ENCODE measurements around the gene ALPK1.

The ALPK1 gene

DNA sequence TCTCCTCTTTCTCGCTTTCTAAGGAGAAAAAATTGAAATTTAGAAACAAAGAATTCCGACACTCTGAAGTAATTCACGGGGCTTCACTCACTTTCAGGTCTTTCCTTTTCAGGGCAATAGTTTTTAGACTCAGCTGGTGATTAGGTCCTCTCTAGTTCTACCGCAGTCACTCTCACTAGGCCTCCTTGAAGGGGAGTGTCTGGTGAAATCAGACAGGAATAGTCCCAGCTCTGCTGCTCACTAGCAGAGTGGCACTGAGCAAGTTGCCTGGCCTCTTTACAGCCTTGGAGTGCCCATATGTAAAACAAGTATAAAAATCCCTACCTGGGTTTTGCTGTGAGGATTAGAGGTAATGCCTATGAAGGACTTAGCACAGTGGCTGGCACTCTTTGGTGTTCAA is 154.7 kb downstream of the ALPK1 start:
- Histone ChIP-seq H3K4me2 (ENCODE audit: low read length) (no peak overlapping the region), H3K27ac (ENCODE audit: low read depth, low read length) (no peak overlapping the region), H3K9me3 (ENCODE audit: insufficient read depth, low read depth, low read length) (no peaks in the 10 kb centered on the region), H4K8ac (ENCODE audit: low read depth, low read length) (no peak overlapping the region), H2AK5ac (ENCODE audit: low read length) (no peak overlapping the region), H3K18ac (ENCODE audit: low read length) (no peak overlapping the region), H2BK5ac (ENCODE audit: low read depth, low read length, poor library complexity) (no peak overlapping the region), H3K14ac (ENCODE audit: low read length) (no peak overlapping the region), H3K79me1 (ENCODE audit: low read length) (no peaks in the 10 kb centered on the region), H3K4me1 (ENCODE audit: control insufficient read depth in 1 of 2, insufficient read depth in 2 of 2, low read length in 2 of 2) (no peaks in the 10 kb centered on the region), H3K36me3 (ENCODE audit: control insufficient read depth in 1 of 2, insufficient read depth in 2 of 2, low read length in 2 of 2) (no peaks in the 10 kb centered on the region), H3K9ac (ENCODE audit: low read length) (no peak overlapping the region), H2BK12ac (ENCODE audit: low read length) (no peak overlapping the region), H3K79me2 (ENCODE audit: control insufficient read depth, insufficient read depth, low read length, poor library complexity) (no peaks in the 10 kb centered on the region), H3K27me3 (ENCODE audit: insufficient read depth, low read length) (no peaks in the 10 kb centered on the region), H3K23ac (ENCODE audit: low read length) (no peak overlapping the region), H2BK120ac (ENCODE audit: insufficient read depth, low read length, poor library complexity) (no peak overlapping the region), H3K4ac (ENCODE audit: low read depth, low read length) (no peak overlapping the region), H4K91ac (ENCODE audit: low read depth, low read length) (no peak overlapping the region), H4K12ac (ENCODE audit: low read depth, low read length) (no peak overlapping the region), H3K4me3 (ENCODE audit: low read depth, low read length) (no peak overlapping the region), H2AFZ (ENCODE audit: insufficient read depth, low read length, poor library complexity) (no peak overlapping the region)
- no CpG with 5 or more reads among the region's 4 CpGs for WGBS (ENCODE audit: extremely low coverage, insufficient coverage, insufficient read length)
- DNase-seq = no peak

DNA sequence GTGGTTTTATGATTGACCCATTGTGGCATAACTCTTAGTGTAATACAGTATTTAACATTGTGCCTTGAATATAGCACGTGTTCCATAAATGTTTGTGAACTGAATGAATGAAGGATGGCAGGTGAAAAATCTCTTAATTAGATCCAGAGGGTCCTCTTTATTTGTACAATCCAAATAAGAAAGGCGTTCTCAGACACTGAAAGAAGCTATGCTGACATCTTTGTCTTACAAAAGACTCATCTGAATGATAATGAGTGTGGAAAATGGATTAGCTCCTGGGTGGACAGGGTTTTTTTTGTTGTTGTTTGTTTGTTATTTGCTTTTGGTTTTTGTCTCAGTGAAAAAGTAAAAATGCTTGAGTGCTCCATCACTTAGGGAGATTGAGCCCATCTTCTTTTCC is 156.2 kb downstream of the ALPK1 start:
- no peak overlapping the region for H3K4me3 ChIP-seq (ENCODE audit: low read depth, low read length)
- no peaks in the 10 kb centered on the region for H3K27me3 ChIP-seq (ENCODE audit: insufficient read depth, low read length)
- no peak for DNase-seq
- H3K79me2 ChIP-seq (ENCODE audit: control insufficient read depth, insufficient read depth, low read length, poor library complexity) = no peaks in the 10 kb centered on the region
- no peaks in the 10 kb centered on the region for H3K36me3 ChIP-seq (ENCODE audit: control insufficient read depth in 1 of 2, insufficient read depth in 2 of 2, low read length in 2 of 2)
- no peak overlapping the region for H4K91ac ChIP-seq (ENCODE audit: low read depth, low read length)
- H4K12ac ChIP-seq (ENCODE audit: low read depth, low read length) = no peak overlapping the region
- H3K4me2 ChIP-seq (ENCODE audit: low read length) = no peak overlapping the region
- no peak overlapping the region for H3K27ac ChIP-seq (ENCODE audit: low read depth, low read length)
- H2BK12ac ChIP-seq (ENCODE audit: low read length) = no peak overlapping the region
- H3K14ac ChIP-seq (ENCODE audit: low read length) = no peak overlapping the region
- H3K4me1 ChIP-seq (ENCODE audit: control insufficient read depth in 1 of 2, insufficient read depth in 2 of 2, low read length in 2 of 2) = no peaks in the 10 kb centered on the region
- H3K9ac ChIP-seq (ENCODE audit: low read length) = no peak overlapping the region
- no peak overlapping the region for H4K8ac ChIP-seq (ENCODE audit: low read depth, low read length)
- no CpG with 5 or more reads among the region's 2 CpGs for WGBS (ENCODE audit: extremely low coverage, insufficient coverage, insufficient read length)
- H2BK5ac ChIP-seq (ENCODE audit: low read depth, low read length, poor library complexity) = no peak overlapping the region
- H3K4ac ChIP-seq (ENCODE audit: low read depth, low read length) = no peak overlapping the region
- H3K79me1 ChIP-seq (ENCODE audit: low read length) = no peaks in the 10 kb centered on the region
- no peak overlapping the region for H2AK5ac ChIP-seq (ENCODE audit: low read length)
- no peak overlapping the region for H3K23ac ChIP-seq (ENCODE audit: low read length)
- H2BK120ac ChIP-seq (ENCODE audit: insufficient read depth, low read length, poor library complexity) = no peak overlapping the region
- H3K18ac ChIP-seq (ENCODE audit: low read length) = no peak overlapping the region
- peaks cover 1% of the 10 kb centered on the region for H3K9me3 ChIP-seq (ENCODE audit: insufficient read depth, low read depth, low read length)
- H2AFZ ChIP-seq (ENCODE audit: insufficient read depth, low read length, poor library complexity) = no peak overlapping the region

DNA sequence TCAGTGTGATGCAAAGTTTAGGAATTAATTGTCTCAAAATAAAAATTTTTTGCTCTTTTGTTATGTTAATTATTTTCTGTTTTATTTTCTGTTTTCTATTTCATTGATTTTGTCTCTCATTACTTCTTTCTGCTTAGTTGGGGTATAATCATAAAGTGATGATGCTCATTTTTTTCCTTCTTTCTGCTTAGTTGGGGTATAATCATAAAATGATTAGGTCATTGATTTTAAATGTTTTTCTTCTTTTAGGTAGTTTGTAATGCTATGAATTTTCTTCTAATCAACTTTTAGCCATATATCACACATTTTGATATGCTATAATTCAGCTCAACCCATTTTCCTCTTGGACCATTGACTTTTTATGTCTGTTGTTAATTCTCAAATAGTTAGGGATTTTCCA is 175.1 kb downstream of the ALPK1 start:
- Histone ChIP-seq H3K9me3 (ENCODE audit: insufficient read depth, low read depth, low read length) (no peaks in the 10 kb centered on the region), H3K23ac (ENCODE audit: low read length) (no peak overlapping the region), H2BK5ac (ENCODE audit: low read depth, low read length, poor library complexity) (no peak overlapping the region), H3K36me3 (ENCODE audit: control insufficient read depth in 1 of 2, insufficient read depth in 2 of 2, low read length in 2 of 2) (no peaks in the 10 kb centered on the region), H3K18ac (ENCODE audit: low read length) (no peak overlapping the region), H2BK120ac (ENCODE audit: insufficient read depth, low read length, poor library complexity) (no peak overlapping the region), H2AFZ (ENCODE audit: insufficient read depth, low read length, poor library complexity) (no peak overlapping the region), H3K4me2 (ENCODE audit: low read length) (no peak overlapping the region), H3K27me3 (ENCODE audit: insufficient read depth, low read length) (no peaks in the 10 kb centered on the region), H3K79me1 (ENCODE audit: low read length) (no peaks in the 10 kb centered on the region), H2AK5ac (ENCODE audit: low read length) (no peak overlapping the region), H3K4me1 (ENCODE audit: control insufficient read depth in 1 of 2, insufficient read depth in 2 of 2, low read length in 2 of 2) (no peaks in the 10 kb centered on the region), H3K27ac (ENCODE audit: low read depth, low read length) (no peak overlapping the region), H3K14ac (ENCODE audit: low read length) (no peak overlapping the region), H3K79me2 (ENCODE audit: control insufficient read depth, insufficient read depth, low read length, poor library complexity) (no peaks in the 10 kb centered on the region), H4K91ac (ENCODE audit: low read depth, low read length) (no peak overlapping the region), H2BK12ac (ENCODE audit: low read length) (no peak overlapping the region), H4K12ac (ENCODE audit: low read depth, low read length) (no peak overlapping the region), H3K4ac (ENCODE audit: low read depth, low read length) (no peak overlapping the region), H3K4me3 (ENCODE audit: low read depth, low read length) (no peak overlapping the region), H3K9ac (ENCODE audit: low read length) (no peak overlapping the region), H4K8ac (ENCODE audit: low read depth, low read length) (no peak overlapping the region)
- no peak for DNase-seq

DNA sequence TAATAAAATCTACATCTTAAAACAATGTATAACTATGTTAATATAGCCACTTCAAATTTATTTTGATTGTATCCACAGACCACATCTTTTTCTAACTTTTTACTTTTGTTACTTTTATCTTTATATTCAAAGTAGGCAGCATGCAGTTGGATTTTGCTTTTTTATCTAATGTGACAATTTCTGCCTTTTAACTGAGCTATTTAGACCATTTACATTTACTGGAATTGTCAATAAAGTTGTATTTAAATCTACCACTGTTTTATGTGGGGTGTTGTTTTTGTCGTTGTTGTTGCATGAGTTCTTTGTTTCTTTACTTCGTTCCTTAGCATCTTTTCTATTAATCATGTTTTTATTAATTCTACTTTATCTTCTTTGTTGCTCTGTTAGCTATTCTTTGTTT is 176.8 kb downstream of the ALPK1 start:
- Histone ChIP-seq H3K4me3 (ENCODE audit: low read depth, low read length) (no peak overlapping the region), H3K27me3 (ENCODE audit: insufficient read depth, low read length) (no peaks in the 10 kb centered on the region), H3K4me2 (ENCODE audit: low read length) (no peak overlapping the region), H3K36me3 (ENCODE audit: control insufficient read depth in 1 of 2, insufficient read depth in 2 of 2, low read length in 2 of 2) (no peaks in the 10 kb centered on the region), H2AFZ (ENCODE audit: insufficient read depth, low read length, poor library complexity) (no peak overlapping the region), H3K9me3 (ENCODE audit: insufficient read depth, low read depth, low read length) (no peaks in the 10 kb centered on the region), H2AK5ac (ENCODE audit: low read length) (no peak overlapping the region), H4K91ac (ENCODE audit: low read depth, low read length) (no peak overlapping the region), H3K14ac (ENCODE audit: low read length) (no peak overlapping the region), H3K4ac (ENCODE audit: low read depth, low read length) (no peak overlapping the region), H4K8ac (ENCODE audit: low read depth, low read length) (no peak overlapping the region), H2BK12ac (ENCODE audit: low read length) (no peak overlapping the region), H4K12ac (ENCODE audit: low read depth, low read length) (no peak overlapping the region), H3K79me1 (ENCODE audit: low read length) (no peaks in the 10 kb centered on the region), H3K27ac (ENCODE audit: low read depth, low read length) (no peak overlapping the region), H3K23ac (ENCODE audit: low read length) (no peak overlapping the region), H2BK120ac (ENCODE audit: insufficient read depth, low read length, poor library complexity) (no peak overlapping the region), H2BK5ac (ENCODE audit: low read depth, low read length, poor library complexity) (no peak overlapping the region), H3K4me1 (ENCODE audit: control insufficient read depth in 1 of 2, insufficient read depth in 2 of 2, low read length in 2 of 2) (no peaks in the 10 kb centered on the region), H3K18ac (ENCODE audit: low read length) (no peak overlapping the region), H3K9ac (ENCODE audit: low read length) (no peak overlapping the region), H3K79me2 (ENCODE audit: control insufficient read depth, insufficient read depth, low read length, poor library complexity) (no peaks in the 10 kb centered on the region)
- no CpG with 5 or more reads among the region's 2 CpGs for WGBS (ENCODE audit: extremely low coverage, insufficient coverage, insufficient read length)
- DNase-seq = no peak

DNA sequence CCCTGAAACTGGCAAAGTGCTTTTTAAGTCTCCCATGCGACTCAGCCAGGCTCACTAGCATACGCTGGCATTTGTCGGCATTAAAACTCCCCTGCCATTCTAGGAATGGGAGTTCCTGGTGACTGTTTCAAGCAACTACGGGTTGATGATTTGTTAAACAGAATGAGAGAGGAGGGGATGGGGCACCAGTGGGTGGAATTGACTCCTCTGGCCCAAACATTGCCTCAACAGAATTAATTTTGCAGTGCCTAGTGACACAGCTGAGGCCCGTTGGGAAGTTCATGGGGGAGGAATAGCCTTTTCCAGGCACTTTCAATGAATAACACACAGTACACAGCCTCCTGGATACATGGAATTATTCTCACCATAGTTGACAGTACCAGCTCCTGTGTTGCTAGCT is 188.8 kb downstream of the ALPK1 start:
- Histone ChIP-seq H3K14ac (ENCODE audit: low read length) (no peak overlapping the region), H3K27me3 (ENCODE audit: insufficient read depth, low read length) (no peaks in the 10 kb centered on the region), H2AFZ (ENCODE audit: insufficient read depth, low read length, poor library complexity) (no peak overlapping the region), H3K9ac (ENCODE audit: low read length) (no peak overlapping the region), H3K4me3 (ENCODE audit: low read depth, low read length) (no peak overlapping the region), H3K9me3 (ENCODE audit: insufficient read depth, low read depth, low read length) (peaks cover 5% of the 10 kb centered on the region), H3K27ac (ENCODE audit: low read depth, low read length) (no peak overlapping the region), H3K36me3 (ENCODE audit: control insufficient read depth in 1 of 2, insufficient read depth in 2 of 2, low read length in 2 of 2) (no peaks in the 10 kb centered on the region), H3K79me1 (ENCODE audit: low read length) (no peaks in the 10 kb centered on the region), H2BK120ac (ENCODE audit: insufficient read depth, low read length, poor library complexity) (no peak overlapping the region), H2AK5ac (ENCODE audit: low read length) (no peak overlapping the region), H3K79me2 (ENCODE audit: control insufficient read depth, insufficient read depth, low read length, poor library complexity) (no peaks in the 10 kb centered on the region), H3K4ac (ENCODE audit: low read depth, low read length) (no peak overlapping the region), H3K18ac (ENCODE audit: low read length) (no peak overlapping the region), H4K12ac (ENCODE audit: low read depth, low read length) (no peak overlapping the region), H4K8ac (ENCODE audit: low read depth, low read length) (no peak overlapping the region), H3K4me1 (ENCODE audit: control insufficient read depth in 1 of 2, insufficient read depth in 2 of 2, low read length in 2 of 2) (no peaks in the 10 kb centered on the region), H2BK5ac (ENCODE audit: low read depth, low read length, poor library complexity) (no peak overlapping the region), H3K4me2 (ENCODE audit: low read length) (no peak overlapping the region), H2BK12ac (ENCODE audit: low read length) (no peak overlapping the region), H3K23ac (ENCODE audit: low read length) (no peak overlapping the region), H4K91ac (ENCODE audit: low read depth, low read length) (no peak overlapping the region)
- no CpG with 5 or more reads among the region's 5 CpGs for WGBS (ENCODE audit: extremely low coverage, insufficient coverage, insufficient read length)
- no peak for DNase-seq

Data from trophoblast cell (in vitro differentiated cells and primary cell).